T-helper 2 cell treated with Interferon-gamma antibody and Interleukin-4, amounts not matched to agents 5 μg/mL and 100 μg/mL, for 36 hours (primary cell): ENCODE data around the gene WDR82.
"Not testable (repeated sequence)": the region's sequence is repeated elsewhere in the genome, so short reads cannot be mapped to it uniquely, and the experiment has no call there.

Source experiments
- DNase-seq: peaks from one replicate; pipeline ENCODE4 v3.0.0; 2021; ENCODE audit warnings: low spot score
- H3K27ac Mint-ChIP-seq: one replicate; pipeline ENCODE4 v1.8.0; 2021; ENCODE audit warnings: mild to moderate bottlenecking, mixed read lengths
- H3K27me3 Mint-ChIP-seq: one replicate; pipeline ENCODE4 v1.8.0; 2021; ENCODE audit warnings: low read depth, mixed read lengths
- H3K36me3 Mint-ChIP-seq: one replicate; pipeline ENCODE4 v1.8.0; 2021; ENCODE audit warnings: low read depth, mixed read lengths
- H3K4me1 Mint-ChIP-seq: one replicate; pipeline ENCODE4 v1.8.0; 2021; ENCODE audit warnings: low read depth, mixed read lengths
- H3K4me3 Mint-ChIP-seq: one replicate; pipeline ENCODE4 v1.8.0; 2022; ENCODE audit warnings: mild to moderate bottlenecking, moderate library complexity, mixed read lengths
- H3K9me3 Mint-ChIP-seq: one replicate; pipeline ENCODE4 v1.8.0; 2021; ENCODE audit warnings: mixed read lengths

Gene WDR82

DNA sequence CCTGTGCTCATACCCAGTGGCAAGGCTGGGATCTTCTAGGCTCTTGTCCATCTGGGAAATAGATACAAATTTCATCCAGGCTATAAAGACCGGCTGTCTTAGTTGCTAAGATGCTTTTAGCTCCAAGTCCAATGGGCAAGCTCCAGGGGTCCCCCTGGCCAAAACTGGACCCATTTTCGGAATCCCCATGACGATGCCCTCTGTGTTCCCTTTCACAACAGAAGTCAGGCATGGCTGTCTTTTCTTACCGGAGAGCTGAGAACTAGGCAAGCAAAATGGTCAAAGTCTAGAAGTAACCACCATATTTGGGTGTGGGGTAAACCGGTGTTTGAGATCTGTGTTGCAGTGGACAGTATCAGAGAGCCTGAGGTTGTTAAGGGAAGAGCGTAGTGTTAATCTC lies 10.2 kb upstream of the WDR82 start:
- Mint-ChIP-seq H3K27ac (peak overlapping the region; percentile 100), H3K4me1 (peaks cover 25% of the 10 kb centered on the region), H3K36me3 (peaks cover 17% of the 10 kb centered on the region), H3K9me3 (no peaks in the 10 kb centered on the region), H3K4me3 (peak overlapping the region; percentile 100), H3K27me3 (no peaks in the 10 kb centered on the region)
- no peak for DNase-seq

DNA sequence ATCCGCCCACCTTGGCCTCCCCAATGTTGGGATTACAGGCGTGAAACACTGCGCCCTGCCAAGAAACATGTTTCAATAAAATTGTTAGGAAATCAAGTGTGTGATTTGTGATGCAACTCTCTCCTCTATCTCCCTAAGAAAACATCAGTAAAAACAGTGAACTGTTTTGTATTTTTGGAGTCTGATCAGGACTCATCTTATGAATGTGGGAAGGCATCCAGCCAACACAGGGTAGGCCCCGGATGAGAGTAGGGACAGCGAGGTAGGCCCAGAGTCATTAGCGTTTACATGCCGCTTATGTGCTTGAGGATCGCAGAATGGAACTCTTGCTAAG lies 8.3 kb upstream of the WDR82 start:
- DNase-seq = no peak
- Mint-ChIP-seq H3K36me3 (peaks cover 13% of the 10 kb centered on the region), H3K4me1 (peaks cover 37% of the 10 kb centered on the region), H3K4me3 (peak overlapping the region; percentile 100), H3K27me3 (no peaks in the 10 kb centered on the region), H3K9me3 (no peaks in the 10 kb centered on the region), H3K27ac (peak overlapping the region; percentile 100)

DNA sequence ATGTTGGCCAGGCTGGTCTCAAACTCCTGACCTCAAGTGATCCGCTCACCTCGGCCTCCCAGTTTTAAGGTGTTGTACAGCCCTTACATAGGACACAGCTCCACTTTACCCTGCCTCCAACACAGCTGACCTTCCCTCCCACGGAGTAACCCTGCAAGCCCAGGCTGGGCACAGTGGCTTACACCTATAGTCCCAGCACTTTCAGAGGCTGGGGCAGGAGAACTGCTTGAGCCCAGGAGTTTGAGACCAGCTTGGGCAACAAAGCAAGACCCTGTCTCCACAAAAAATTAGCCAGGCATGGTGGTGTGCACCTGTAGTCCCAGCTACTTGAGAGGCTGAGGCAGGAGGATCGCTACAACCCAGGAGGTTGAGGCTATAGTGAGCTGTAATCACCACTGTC lies 5.6 kb upstream of the WDR82 start:
- not testable (repeated sequence) for H3K4me3 Mint-ChIP-seq, H3K27me3 Mint-ChIP-seq, DNase-seq, H3K9me3 Mint-ChIP-seq
- H3K36me3 Mint-ChIP-seq = peaks cover 12% of the 10 kb centered on the region
- H3K4me1 Mint-ChIP-seq = peaks cover 47% of the 10 kb centered on the region
- H3K27ac Mint-ChIP-seq = peak overlapping the region; percentile 31

DNA sequence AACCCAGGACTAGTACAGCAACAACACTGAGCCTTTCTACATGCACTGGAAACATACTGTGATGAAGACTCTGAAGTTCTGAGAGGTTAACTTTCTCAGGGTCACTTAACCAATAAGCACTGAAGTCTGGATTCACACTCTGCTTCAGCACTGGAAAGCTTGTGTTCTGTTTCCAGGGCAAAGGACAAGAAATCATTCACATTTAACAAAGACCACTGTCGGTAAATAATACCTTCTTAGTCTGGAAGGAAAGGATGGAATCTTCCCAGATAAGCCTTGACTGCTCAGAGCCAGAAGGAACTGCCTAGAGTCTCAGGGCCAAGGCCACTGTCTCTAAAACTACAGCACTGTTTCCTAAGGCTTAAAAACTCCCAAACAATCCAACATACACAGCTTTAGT lies 4.9 kb upstream of the WDR82 start:
- Mint-ChIP-seq H3K9me3 (no peaks in the 10 kb centered on the region), H3K4me1 (peaks cover 42% of the 10 kb centered on the region), H3K4me3 (no peak overlapping the region), H3K27me3 (no peaks in the 10 kb centered on the region), H3K36me3 (peaks cover 16% of the 10 kb centered on the region), H3K27ac (peak overlapping the region; percentile 55)
- DNase-seq = no peak

DNA sequence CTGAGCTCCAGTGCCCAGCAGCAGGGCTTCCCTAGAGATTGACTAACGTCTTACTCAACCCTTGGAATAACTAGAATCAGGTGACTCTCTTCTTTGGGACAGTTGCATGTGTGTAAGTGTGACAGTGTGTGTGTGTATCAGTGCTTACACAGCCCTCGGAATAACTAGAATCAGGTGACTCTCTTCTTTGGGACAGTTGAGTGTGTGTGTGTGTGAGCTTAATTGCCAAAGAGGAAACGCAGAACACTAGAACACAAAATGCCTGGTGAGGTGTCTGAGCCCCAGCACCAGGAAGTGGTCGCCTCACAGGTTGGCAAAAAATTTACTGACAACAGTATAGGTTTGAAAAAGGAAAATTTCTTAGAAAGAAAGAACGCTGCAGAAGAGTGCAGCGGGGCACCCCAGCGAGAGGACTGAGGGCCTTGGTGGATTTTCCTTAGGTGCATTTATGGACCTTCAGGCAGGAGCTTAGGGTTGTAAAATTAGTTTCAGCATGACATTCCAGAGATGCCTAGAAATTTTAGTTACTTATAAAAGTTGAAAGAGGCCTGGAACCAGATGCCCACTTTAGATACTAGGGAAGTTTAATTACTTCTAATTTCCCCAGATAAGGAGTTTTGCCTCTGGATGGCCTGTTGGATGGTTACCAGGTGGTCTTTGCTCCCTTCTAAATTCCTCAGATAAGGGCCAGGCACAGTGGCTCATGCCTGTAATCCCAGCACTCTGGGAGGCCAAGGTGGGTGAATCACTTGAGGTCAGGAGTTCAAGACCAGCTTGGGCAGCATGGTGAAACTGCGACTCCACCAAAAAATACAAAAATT lies 3.7 kb upstream of the WDR82 start:
- H3K4me1 Mint-ChIP-seq = peaks cover 42% of the 10 kb centered on the region
- peak; percentile 35 for DNase-seq
- H3K27ac Mint-ChIP-seq = peak overlapping the region; percentile 82

DNA sequence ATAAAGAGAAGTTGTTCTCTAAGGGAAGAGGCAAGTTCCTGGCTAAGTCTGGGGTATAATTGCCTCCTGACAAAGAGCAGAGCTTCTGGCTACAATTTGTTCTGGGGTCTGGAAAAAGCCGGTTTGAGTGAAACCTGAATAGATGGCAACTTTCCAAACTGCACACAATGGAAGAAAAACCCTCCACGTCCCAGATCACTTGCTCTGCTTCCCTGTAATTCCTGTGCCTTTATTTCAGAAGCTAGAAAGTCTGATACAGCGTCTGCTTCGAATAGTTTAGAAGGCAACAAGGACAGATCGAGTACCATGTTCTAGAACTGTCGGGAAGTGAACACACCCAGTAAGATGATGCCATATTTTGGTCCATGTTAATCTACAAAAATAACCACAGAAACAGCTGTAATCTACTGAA lies 1.6 kb upstream of the WDR82 start:
- no peak for DNase-seq
- H3K4me1 Mint-ChIP-seq = peaks cover 46% of the 10 kb centered on the region
- peaks cover 33% of the 10 kb centered on the region for H3K36me3 Mint-ChIP-seq
- no peaks in the 10 kb centered on the region for H3K27me3 Mint-ChIP-seq
- H3K27ac Mint-ChIP-seq = peak overlapping the region; percentile 100
- H3K9me3 Mint-ChIP-seq = no peaks in the 10 kb centered on the region
- peak overlapping the region; percentile 96 for H3K4me3 Mint-ChIP-seq

More for the DNA sequence above, 3.7 kb upstream of the WDR82 start:
- Mint-ChIP-seq H3K4me3 (peak overlapping the region; percentile 66), H3K27me3 (no peaks in the 10 kb centered on the region), H3K9me3 (no peaks in the 10 kb centered on the region), H3K36me3 (peaks cover 22% of the 10 kb centered on the region)

DNA sequence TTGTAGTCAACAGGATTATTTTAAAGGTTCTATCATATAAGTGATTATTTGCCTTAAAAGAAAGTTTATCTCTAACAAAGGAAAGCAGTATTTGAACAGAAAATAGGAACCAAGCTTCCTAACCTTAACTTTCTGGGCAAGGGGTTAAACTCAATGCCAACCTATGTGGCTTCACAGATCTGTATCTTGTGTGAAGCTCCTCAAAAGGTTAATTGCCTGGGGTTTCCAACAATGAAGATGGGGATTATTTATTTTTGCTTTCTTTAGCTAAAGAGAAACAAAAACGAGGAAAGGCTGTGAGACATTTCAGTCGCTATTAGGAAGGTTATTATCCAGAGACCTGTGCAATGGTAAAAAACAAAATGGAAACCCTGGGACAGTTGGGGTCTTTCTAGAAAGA lies 1.1 kb upstream of the WDR82 start:
- Mint-ChIP-seq H3K27ac (peak overlapping the region; percentile 100), H3K4me1 (peaks cover 46% of the 10 kb centered on the region), H3K9me3 (no peaks in the 10 kb centered on the region), H3K4me3 (peak overlapping the region; percentile 96), H3K36me3 (peaks cover 35% of the 10 kb centered on the region), H3K27me3 (no peaks in the 10 kb centered on the region)
- DNase-seq = no peak

DNA sequence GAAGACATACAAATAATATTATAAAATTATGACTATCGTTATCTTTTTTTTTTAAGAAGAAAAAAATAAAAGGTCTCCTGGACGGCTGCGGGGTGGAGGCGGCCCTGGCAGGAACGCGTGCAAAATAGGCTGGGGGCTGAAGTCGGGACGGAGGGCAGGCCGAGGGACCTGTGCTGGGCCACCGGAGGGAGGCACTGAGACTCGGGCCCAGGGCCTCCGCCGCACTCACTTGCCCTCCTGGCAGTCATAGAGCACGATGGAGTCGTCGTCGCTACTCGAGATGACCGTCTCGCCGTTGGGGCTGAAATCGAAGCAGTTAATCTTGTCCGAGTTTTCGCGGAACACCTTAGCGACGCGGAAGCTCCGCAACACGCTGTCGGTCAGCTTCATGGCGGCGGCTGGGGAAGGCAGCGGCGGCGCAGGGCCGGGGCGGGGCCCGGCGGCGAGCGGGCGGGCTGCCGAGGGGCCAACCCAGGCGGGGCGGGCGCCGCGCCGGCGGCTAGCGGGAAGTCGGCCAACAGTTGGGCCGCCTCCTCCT lies 408 bp downstream of the WDR82 start:
- H3K27me3 Mint-ChIP-seq = no peaks in the 10 kb centered on the region
- peak overlapping the region; percentile 100 for H3K27ac Mint-ChIP-seq
- no peaks in the 10 kb centered on the region for H3K9me3 Mint-ChIP-seq
- peak overlapping the region; percentile 98 for H3K4me3 Mint-ChIP-seq
- H3K36me3 Mint-ChIP-seq = peaks cover 47% of the 10 kb centered on the region
- peak; percentile 78 for DNase-seq
- H3K4me1 Mint-ChIP-seq = peaks cover 48% of the 10 kb centered on the region

DNA sequence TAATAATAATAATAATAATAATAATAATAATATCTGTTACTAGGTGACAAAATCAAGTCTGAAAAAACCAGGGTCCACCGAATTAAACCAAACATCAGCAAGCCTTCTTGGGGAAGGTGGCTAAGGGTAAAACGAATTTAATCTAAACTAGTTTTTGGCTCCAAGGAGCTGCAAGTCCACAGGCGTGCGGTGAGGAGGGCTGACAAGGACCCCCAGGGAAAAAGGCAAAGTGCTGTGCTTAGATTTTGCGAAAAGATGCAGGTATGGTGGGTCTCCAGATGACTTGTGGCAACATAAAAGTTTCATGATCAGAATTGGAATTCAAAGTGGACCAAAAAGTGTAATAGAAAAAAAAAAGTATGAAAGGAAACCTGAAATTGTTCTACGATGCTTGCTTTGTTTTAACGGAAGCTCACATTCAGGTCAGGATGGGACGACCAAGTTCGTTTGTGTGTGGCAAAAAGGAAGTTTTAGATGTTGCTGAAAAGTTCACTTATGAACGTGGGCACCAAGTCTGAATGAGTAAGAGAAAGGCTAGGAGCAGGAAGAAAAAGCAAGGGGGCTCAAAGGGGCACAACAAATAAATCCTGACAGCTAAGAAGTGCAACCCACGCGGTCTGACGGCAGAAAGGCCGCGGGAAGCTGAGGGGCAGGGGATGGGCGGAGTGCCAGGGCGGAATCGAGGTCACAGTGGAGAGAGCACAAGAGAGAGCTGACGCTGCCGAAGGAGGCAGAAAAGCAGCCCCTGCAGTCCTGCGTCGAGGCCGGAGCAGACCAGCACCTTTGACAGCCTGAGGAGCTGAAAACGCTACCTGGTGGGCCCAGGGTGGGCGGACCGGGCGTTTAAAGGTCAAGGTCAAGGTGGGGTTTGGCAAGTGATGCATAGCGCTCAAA lies 1.1 kb downstream of the WDR82 start:
- Mint-ChIP-seq H3K4me1 (peaks cover 51% of the 10 kb centered on the region), H3K36me3 (peaks cover 53% of the 10 kb centered on the region), H3K27ac (peak overlapping the region; percentile 94), H3K9me3 (no peaks in the 10 kb centered on the region), H3K27me3 (no peaks in the 10 kb centered on the region), H3K4me3 (peak overlapping the region; percentile 98)
- DNase-seq = peak; percentile 77

DNA sequence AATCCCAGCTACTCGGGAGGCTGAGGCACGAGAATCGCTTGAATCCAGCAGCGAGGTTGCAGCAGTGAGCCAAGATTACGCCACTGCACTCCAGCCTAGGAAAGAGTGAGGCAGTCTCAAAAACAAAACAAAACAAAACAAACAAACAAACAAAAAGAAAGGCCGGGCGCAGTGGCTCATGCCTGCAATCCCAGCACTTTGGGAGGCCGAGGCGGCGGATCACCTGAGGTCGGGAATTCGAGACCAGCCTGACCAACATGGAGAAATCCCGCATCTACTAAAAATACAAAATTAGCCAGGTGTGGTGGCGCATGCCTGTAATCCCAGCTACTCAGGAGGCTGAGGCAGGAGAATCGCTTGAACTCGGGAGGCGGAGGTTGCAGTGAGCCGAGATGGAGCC lies 3.7 kb downstream of the WDR82 start:
- not testable (repeated sequence) for H3K27me3 Mint-ChIP-seq, DNase-seq, H3K9me3 Mint-ChIP-seq
- Mint-ChIP-seq H3K4me3 (peak overlapping the region; percentile 98), H3K36me3 (peaks cover 71% of the 10 kb centered on the region), H3K4me1 (peaks cover 55% of the 10 kb centered on the region), H3K27ac (peak overlapping the region; percentile 82)

DNA sequence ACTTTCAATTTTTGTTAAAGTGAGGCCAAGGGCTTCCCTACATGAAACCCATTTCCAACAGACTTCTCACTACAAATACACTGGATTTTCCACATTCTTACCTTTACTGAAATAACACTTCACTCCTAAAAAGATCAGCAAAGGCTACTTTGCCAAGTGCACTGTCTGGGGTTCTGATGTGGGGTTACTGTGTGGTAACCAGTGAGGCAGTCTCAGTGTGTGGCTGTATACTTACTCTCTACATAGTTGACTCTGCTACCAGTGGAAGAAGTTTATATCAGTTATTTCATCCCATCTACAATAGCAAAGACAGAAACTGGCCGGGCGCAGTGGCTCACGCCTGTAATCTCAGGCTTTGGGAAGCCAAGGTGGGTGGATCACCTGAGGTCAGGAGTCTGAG lies 5.6 kb downstream of the WDR82 start:
- DNase-seq = no peak
- Mint-ChIP-seq H3K36me3 (peaks cover 81% of the 10 kb centered on the region), H3K9me3 (no peaks in the 10 kb centered on the region), H3K27ac (peak overlapping the region; percentile 83), H3K4me3 (peak overlapping the region; percentile 98), H3K27me3 (no peaks in the 10 kb centered on the region), H3K4me1 (peaks cover 58% of the 10 kb centered on the region)

DNA sequence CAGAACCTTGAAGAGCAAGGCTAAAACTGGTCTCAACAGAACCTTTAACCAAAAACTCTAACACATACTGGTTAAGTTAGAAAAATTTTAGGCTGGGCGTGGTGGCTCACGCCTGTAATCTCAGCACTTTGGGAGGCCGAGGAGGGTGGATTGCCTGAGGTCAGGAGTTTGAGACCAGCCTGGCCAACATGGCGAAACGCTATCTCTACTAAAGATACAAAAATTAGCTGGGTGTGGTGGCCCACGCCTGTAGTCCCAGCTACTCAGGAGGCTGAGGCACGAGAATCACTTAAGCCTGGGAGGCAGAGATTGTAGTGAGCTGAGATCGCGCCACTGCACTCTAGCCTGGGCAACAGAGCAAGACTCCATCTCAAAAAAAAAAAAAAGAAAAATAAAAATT lies 6.3 kb downstream of the WDR82 start:
- H3K4me1 Mint-ChIP-seq = peaks cover 65% of the 10 kb centered on the region
- H3K27me3 Mint-ChIP-seq, DNase-seq, H3K9me3 Mint-ChIP-seq: not testable (repeated sequence)
- H3K27ac Mint-ChIP-seq = peak overlapping the region; percentile 70
- peaks cover 81% of the 10 kb centered on the region for H3K36me3 Mint-ChIP-seq
- H3K4me3 Mint-ChIP-seq = peak overlapping the region; percentile 72

DNA sequence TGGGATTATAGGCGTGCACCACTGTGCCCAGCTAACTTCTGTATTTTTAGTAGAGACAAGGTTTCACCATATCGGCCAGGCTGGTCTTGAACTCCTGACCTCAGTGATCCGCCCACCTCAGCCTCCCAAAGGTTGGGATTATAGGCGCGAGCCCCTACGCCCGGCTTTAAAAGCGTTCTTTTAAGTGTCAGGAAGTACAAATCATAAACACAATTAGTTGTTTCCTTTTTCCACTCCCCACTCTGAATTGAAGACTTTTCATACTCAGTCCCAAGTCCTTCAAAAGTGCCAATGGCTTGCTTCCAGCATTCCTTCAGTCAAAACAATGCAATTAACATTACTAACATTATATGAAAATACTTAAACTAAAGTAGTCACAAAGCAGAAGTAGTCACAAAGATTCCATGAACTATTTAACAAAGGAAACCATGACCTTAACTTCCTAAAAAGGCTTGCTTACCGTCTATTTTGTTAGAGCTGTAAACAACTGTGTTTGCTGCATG lies 8.1 kb downstream of the WDR82 start:
- no peak for DNase-seq
- H3K27ac Mint-ChIP-seq = peak overlapping the region; percentile 70
- H3K4me1 Mint-ChIP-seq = peaks cover 64% of the 10 kb centered on the region
- no peaks in the 10 kb centered on the region for H3K9me3 Mint-ChIP-seq
- H3K4me3 Mint-ChIP-seq = peak overlapping the region; percentile 72
- peaks cover 81% of the 10 kb centered on the region for H3K36me3 Mint-ChIP-seq
- no peaks in the 10 kb centered on the region for H3K27me3 Mint-ChIP-seq

DNA sequence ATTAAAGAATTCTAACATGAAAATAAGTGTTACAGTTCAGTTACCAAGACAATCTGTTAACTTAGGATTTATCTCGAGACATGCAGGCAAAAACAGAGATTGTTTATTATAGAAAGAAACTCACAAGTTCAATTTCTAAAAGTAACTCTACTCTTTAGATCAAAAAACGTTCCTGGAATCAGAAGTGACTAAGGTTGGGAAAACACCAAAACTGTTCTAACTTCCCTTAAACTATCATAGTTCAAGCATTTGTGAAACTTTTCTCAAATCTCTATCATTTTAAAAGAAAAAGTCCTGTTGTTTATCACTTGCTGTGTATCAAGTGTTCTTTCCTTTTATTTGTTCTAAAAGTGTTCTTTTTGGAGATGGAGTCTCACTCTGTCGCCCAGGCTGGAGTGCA lies 8.7 kb downstream of the WDR82 start:
- Mint-ChIP-seq H3K27me3 (no peaks in the 10 kb centered on the region), H3K36me3 (peaks cover 83% of the 10 kb centered on the region), H3K4me1 (peaks cover 63% of the 10 kb centered on the region), H3K4me3 (peak overlapping the region; percentile 72), H3K27ac (peak overlapping the region; percentile 70), H3K9me3 (no peaks in the 10 kb centered on the region)
- DNase-seq = no peak
